ENCODE results near the gene TMIGD1. TPM values are rescaled to one million over a fixed set of nuclear protein-coding genes. Genes with fewer than 3 reads are reported as not detected.

The TMIGD1 gene
- total and polyA plus RNA-seq, 2 of the 13 experiments (the other 11 are each of a cell fraction or from before 2014, with no cell fraction given): not detected

GRCh38 chr17:30376621-30377452, 43.0 kb upstream of the TMIGD1 start (continued):
- TF ChIP-seq, protein P1, sequence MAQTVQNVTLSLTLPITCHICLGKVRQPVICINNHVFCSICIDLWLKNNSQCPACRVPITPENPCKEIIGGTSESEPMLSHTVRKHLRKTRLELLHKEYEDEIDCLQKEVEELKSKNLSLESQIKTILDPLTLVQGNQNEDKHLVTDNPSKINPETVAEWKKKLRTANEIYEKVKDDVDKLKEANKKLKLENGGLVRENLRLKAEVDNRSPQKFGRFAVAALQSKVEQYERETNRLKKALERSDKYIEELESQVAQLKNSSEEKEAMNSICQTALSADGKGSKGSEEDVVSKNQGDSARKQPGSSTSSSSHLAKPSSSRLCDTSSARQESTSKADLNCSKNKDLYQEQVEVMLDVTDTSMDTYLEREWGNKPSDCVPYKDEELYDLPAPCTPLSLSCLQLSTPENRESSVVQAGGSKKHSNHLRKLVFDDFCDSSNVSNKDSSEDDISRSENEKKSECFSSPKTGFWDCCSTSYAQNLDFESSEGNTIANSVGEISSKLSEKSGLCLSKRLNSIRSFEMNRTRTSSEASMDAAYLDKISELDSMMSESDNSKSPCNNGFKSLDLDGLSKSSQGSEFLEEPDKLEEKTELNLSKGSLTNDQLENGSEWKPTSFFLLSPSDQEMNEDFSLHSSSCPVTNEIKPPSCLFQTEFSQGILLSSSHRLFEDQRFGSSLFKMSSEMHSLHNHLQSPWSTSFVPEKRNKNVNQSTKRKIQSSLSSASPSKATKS (CRISPR knock-in tag; IDR thresholded peaks at IDR 0.05): 0 out of 2 replicates have a peak, but pooled peaks have one; percentile 58
- TF ChIP-seq KAT8 (CRISPR knock-in tag; IDR thresholded peaks at IDR 0.05) (0 out of 2 replicates have a peak, but pooled peaks have one; percentile 22), BCL6 (CRISPR knock-in tag; IDR thresholded peaks at IDR 0.05) (peak; percentile 89), HOXA7 (CRISPR knock-in tag; IDR thresholded peaks at IDR 0.05) (no peak), ATF4 (CRISPR knock-in tag; IDR thresholded peaks at IDR 0.05) (peak in 1 of 2 experiments; percentile 86; a peak in 2 of 4 replicates), KLF16 (CRISPR knock-in tag; IDR thresholded peaks at IDR 0.05) (peak in 1 of 2 experiments; percentile 72; a peak in 2 of 4 replicates), KMT2A (CRISPR knock-in tag; IDR thresholded peaks at IDR 0.05) (no peak), MEIS1 (CRISPR knock-in tag; IDR thresholded peaks at IDR 0.05; ENCODE audit: borderline replicate concordance) (no peak), ZNF232 (CRISPR knock-in tag; IDR thresholded peaks at IDR 0.05; ENCODE audit: borderline replicate concordance) (no peak), FOSL2 (CRISPR knock-in tag; IDR thresholded peaks at IDR 0.05) (peak; percentile 65), CEBPG (CRISPR knock-in tag; IDR thresholded peaks at IDR 0.05) (peak; percentile 71), SOX13 (IDR thresholded peaks at IDR 0.05) (no peak), SOX13 (CRISPR knock-in tag; conservative IDR thresholded peaks at IDR 0.05 in 1 of 2, IDR thresholded peaks at IDR 0.05 in 1 of 2) (peak in 1 of 2 experiments; percentile 85; a peak in 2 of 4 replicates), SP1 (IDR thresholded peaks at IDR 0.05) (no peak), SP1 (CRISPR knock-in tag; IDR thresholded peaks at IDR 0.05) (no peak), ZNF350 (CRISPR knock-in tag; IDR thresholded peaks at IDR 0.05; ENCODE audit: borderline replicate concordance, low read depth) (peak; percentile 17; the same call in 1 of the 2 replicates), CERS6 (CRISPR knock-in tag; IDR thresholded peaks at IDR 0.05) (no peak), ZNF124 (CRISPR knock-in tag; IDR thresholded peaks at IDR 0.05) (0 out of 2 replicates have a peak, but pooled peaks have one; percentile 45), NR2F6 (IDR thresholded peaks at IDR 0.05) (no peak), NR2F6 (CRISPR knock-in tag; IDR thresholded peaks at IDR 0.05) (peak; percentile 61; the same call in 1 of the 2 replicates)
- TF ChIP-seq, protein P2, sequence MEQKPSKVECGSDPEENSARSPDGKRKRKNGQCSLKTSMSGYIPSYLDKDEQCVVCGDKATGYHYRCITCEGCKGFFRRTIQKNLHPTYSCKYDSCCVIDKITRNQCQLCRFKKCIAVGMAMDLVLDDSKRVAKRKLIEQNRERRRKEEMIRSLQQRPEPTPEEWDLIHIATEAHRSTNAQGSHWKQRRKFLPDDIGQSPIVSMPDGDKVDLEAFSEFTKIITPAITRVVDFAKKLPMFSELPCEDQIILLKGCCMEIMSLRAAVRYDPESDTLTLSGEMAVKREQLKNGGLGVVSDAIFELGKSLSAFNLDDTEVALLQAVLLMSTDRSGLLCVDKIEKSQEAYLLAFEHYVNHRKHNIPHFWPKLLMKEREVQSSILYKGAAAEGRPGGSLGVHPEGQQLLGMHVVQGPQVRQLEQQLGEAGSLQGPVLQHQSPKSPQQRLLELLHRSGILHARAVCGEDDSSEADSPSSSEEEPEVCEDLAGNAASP (CRISPR knock-in tag; IDR thresholded peaks at IDR 0.05; ENCODE audit: borderline replicate concordance): peak; percentile 11; the same call in 1 of the 2 replicates
- TF ChIP-seq, protein P3, sequence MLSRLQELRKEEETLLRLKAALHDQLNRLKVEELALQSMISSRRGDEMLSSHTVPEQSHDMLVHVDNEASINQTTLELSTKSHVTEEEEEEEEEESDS (CRISPR knock-in tag; IDR thresholded peaks at IDR 0.05; ENCODE audit: borderline replicate concordance): no peak
